Pulmonary artery endothelial cell (primary cell): ENCODE measurements around the gene CYP2B6. TPM values are rescaled to one million over a fixed set of nuclear protein-coding genes. Genes with fewer than 3 reads are reported as not detected.
"Not testable (repeated sequence)": the region's sequence is repeated elsewhere in the genome, so short reads cannot be mapped to it uniquely, and the experiment has no call there.

Source experiments
- DNase-seq: peaks from one replicate; pipeline ENCODE4 v3.0.0-alpha.2; 2011; ENCODE audit warnings: low read depth, low spot score
- total RNA-seq: library from RNA; depleted of rRNA; stranded (reverse); fragments of >200 nt; gene quantifications from 2 replicates; pipeline ENCODE4 v1.2.3, GENCODE V29; 2014

CYP2B6 gene
- total RNA-seq, 1 donor from 2014 or later, result not detected

DNA sequence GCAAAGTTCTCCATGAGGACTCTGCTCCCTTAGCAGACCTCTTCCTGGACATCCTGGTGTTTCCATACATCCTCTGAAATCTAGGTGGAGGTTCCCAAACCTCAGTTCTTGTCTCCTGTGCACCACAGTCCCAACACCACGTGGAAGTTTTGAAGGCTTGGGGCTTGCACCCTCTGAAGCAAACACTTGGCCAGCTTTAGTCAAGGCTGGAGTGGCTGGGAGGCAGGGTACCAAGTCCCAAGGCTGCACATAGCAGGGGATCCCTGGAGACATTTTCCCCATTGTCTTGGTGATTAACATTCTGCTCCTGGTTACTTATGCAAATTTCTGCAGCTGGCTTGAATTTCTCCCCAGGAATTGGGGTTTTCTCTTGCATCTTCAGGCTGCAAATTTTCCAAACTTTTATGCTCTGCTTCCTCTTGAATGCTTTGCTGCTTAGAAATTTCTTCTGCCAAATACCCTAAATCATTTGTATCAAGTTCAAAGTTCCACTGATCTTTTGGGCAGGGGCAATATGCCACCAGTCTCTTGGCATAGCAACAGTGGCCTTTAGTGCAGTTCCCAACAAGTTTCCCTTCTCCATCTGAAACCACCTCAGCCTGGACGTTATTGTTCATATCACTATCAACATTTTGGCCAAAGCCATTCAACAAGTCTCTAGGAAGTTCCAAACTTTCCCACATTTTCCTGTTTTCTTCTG lies 10.2 kb upstream of the CYP2B6 start:
- not testable (repeated sequence) for DNase-seq

DNA sequence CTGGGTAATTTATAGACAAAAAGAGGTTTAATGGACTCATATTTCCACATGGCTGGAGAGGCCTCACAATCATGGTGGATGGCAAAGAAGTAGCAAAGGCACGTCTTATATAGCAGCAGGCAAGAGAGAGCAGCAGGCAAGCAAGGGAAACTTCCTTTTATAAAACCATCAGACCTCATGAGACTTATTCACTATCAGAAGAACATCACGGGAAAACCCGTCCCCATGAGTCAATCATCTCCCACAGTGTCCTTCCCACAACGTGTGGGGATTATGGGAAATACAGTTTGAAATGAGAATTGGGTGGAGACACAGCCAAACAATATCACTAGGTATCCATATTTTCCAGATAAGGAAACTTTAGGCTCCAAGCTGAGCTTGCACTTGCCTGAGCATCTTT lies 9.5 kb upstream of the CYP2B6 start:
- DNase-seq, result no peak

DNA sequence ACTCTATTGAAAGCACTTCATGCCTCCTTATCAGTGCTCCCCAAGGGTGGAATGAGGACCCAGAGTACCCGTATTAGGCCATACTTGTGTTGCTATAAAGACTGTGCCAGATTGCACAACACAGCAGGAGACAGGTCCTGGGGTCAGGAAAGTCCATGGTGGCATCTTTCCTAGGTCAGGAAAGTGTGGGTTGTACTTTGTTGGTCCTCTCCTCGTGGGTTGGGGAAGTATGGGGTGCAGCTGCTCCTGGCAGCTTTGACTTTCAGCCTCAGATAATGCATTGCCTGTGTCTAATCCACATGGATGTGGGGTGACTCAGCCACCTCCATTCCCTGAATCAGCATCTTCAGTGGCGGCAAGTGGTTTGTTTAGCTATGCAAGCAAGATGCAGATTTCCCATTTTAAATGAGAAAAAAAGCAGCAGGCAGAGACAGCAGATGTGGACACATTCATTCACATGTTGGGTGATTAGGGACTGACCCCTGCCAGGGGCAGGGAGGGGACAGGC lies 8.4 kb upstream of the CYP2B6 start:
- DNase-seq, result no peak

DNA sequence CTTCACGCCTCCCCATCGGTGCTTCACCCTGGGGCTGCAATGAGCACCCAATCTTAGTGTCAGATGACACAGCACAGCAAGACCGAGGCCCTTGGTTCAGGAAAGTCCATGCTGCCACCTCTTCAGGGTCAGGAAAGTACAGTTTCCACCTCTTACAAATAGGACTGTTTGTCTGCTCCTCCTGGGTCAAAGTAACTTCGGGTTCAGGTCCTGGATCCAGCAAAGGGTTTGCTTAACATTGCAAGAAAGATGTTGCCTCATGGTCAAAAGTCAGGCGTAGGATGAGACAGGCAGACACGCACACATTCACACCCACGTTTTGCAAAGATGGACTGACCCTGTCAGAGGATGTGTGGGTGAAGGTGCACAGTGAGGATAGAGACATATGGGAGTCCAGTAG lies 1.6 kb upstream of the CYP2B6 start:
- DNase-seq, result no peak

DNA sequence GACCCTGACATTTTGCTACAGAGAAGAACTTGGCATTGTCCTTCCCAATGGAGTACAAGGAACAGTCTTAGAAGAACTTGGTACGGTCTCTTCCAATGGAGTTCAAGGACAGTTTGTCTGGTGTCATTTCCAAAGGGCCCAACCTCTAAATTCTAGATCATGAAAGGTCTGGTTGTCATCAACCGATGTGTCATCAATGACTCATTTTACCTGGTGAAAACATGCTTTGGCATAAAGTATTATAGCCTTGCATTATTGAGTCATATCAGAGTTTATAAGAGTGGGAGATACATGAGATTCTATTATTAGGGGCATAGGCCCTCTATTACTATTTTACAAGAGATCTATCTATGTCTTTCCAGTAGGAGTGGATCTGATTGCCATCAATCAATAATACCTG lies 4.3 kb downstream of the CYP2B6 start:
- no peak for DNase-seq

DNA sequence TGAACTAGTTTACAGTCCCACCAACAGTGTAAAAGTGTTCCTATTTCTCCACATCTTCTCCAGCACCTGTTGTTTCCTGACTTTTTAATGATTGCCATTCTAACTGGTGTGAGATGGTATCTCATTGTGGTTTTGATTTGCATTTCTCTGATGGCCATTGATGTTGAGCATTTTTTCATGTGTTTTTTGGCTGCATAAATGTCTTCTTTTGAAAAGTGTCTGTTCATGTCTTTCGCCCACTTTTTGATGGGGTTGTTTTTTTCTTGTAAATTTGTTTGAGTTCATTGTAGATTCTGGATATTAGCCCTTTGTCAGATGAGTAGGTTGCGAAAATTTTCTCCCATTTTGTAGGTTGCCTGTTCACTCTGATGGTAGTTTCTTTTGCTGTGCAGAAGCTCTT lies 7.9 kb downstream of the CYP2B6 start:
- DNase-seq, result not testable (repeated sequence)

DNA sequence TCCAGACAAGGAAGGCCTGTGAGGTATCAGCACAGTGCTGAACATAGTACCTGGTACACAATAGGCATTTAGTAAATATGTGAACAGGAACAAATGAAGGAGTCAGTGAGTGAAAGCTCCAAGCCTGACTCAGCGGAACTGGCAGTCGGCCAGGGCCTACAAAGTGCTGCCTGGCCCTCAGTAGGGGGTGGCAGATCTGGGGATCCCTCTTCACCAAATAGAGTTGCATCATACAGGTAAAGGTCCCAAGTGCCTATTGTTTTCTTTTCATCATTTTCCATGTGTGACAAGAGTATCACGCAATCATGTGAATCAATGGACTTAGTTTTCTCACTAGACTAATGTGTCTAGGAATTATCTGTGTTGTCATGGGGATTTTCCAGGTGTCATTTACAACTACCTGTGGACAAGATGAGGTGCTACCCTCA lies 9.2 kb downstream of the CYP2B6 start:
- no peak for DNase-seq

DNA sequence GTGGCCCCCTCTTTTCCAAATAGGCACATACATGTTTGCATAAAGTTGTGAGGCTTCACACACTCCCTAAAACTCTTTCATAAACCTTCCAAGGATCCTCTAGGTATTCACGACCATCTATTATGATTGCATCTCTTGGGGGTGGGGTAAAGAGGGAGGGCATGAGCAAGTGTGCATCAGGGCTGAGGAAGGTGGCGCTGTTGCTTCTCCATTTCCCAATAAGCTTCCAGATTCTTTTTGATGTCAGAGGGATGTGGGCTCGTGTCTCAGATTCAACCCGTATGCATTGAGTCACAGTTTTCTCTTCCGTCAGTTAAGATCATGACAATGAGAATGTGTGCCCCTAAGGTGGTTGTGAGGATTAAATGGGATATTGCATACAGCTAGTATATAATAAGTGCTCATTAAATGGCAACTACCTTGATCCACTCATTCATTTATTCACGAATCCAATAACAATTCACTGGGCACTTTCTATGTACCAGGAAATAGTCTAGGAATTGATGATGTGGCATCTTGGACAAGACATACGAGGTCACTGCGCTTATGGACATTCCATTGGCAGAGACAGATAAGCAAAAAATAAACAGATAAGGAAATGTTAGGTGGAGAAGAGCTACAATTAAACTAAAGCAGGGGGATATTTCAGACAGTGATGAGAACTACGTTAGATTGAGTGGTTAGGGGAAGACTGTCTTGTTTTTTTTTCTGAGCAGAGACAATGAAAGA lies 10.3 kb downstream of the CYP2B6 start:
- no peak for DNase-seq

DNA sequence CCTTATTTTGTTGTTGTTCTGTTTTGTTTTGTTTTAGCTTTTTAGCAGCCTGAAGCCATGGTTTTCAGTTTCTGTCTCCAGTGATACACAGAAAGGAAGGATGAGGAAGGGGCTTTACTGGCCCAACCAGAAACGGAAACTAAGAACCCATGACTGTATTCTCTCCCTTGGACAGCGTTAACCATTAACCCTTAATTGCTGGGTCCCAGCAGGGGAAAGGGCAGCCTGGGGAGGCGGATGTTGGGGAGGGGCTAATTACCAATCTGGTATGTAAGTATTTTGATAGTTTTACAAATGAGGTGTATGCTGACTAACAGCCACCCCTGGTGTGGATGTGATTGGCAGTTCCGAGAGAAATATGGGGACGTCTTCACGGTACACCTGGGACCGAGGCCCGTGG lies 12.6 kb downstream of the CYP2B6 start:
- not testable (repeated sequence) for DNase-seq

DNA sequence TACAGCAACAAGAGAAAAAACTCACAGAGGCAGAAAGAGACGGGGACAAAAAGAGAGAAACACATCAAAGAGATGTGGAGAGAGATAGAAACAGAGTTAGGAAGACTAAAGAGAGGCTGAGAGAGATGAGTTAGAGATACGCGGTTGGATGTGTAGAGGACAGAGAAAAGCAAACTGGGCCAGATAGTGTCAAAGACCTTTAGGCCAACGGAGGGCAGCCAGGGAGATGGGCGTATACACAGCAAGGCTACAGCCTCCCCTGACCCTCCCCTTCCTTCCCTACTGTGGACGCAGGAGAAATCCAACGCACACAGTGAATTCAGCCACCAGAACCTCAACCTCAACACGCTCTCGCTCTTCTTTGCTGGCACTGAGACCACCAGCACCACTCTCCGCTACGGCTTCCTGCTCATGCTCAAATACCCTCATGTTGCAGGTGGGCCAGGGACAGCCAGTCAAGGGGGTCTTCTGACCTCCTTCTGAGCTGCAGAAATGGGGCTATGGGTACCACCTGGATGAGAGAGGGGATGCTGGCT lies 18.7 kb downstream of the CYP2B6 start:
- DNase-seq, result no peak

DNA sequence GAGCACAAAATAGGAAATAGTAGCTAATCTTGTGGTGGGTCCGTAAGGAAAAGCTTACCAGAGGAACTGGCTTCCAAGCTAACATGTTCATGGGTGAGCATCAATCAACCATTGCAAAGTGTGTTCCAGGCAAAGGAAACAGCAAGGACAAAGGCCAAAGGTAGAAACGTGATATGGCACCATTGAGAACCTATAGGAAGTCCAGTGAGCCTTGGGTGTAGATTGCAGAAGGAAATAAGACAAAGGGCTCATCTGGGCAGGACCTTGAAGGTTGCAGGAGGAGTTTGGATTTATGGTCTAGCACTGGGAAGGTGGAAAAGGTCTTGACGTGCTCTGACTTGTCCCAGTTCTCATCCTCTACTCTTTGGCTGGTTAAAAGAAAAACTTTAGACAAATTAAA lies 22.3 kb downstream of the CYP2B6 start:
- no peak for DNase-seq

DNA sequence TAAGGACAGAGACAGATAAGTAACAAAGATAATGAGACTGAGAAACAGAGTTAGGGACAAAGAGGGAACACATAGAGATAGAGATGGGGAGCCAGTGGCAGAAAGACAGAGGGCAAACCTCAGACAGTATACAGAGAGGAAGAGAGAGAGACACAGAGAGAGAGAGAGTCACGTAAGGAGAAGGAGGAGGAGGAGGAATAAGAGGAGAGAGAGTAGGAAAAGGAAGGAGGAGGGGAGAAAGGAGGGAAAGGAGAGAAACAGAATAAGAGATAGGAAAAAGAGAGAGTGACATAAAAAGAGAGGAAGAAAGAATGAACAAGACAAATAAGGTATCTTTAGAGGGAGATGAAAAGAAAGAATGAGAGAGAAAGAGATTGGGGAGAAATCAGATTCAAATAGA lies 23.6 kb downstream of the CYP2B6 start:
- no peak for DNase-seq

DNA sequence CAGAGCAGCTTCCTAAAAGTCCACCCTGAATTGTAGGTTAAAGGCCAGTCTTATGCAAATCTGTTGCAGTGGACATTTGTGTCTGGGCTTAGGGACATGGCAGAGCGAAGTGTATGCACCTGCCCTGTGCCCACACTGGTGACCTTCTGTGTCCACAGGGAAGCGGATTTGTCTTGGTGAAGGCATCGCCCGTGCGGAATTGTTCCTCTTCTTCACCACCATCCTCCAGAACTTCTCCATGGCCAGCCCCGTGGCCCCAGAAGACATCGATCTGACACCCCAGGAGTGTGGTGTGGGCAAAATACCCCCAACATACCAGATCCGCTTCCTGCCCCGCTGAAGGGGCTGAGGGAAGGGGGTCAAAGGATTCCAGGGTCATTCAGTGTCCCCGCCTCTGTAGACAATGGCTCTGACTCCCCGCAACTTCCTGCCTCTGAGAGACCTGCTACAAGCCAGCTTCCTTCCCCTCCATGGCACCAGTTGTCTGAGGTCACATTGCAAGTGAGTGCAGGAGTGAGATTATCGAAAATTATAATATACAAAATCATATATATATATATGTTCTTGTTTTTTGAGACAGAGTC lies 25.5 kb downstream of the CYP2B6 start:
- DNase-seq, result no peak

DNA sequence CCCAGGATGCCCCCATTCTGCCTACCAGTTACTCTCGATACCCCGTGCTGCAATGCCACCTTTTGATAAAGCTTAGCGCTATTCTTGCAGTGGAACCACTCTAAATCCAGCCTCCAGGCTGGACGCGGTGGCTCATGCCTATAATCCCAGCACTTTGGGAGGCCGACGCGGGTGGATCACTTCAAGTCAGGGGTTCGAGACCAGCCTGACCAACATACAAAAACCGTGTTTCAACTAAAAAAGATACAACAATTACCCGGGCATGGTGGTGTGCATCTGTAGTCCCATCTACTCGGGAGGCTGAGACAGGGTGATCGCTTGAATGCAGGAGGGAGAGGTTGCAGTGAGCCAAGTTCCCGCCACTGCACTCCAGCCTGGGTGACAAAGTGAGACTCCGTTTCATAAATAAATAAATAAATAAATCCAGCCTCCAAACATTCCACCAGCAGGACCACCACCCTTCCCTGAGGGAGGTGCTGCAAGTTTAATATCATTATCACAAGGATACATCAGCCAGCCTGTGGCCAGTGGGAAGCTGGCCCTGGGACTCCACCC lies 27.7 kb downstream of the CYP2B6 start:
- DNase-seq, result no peak

DNA sequence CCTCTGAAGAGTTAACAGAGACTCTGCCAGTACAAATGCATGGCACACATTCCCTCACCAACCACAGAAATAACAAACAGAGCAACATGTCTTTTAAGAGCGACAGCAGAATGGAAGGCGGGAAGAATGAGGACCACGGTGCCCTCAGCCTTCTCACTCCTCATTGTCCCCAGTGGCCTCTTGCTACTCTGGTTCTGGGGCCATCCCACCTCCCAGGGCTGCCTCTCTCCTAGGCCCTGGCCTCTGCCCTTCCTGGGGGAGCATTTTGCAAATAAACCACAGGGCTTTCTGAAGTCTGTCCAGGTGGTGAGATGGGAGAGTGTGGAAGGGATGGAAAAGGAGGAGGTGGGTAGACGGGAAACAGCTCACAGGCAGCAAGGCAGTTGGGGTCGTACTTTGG lies 28.3 kb downstream of the CYP2B6 start:
- DNase-seq, result no peak

DNA sequence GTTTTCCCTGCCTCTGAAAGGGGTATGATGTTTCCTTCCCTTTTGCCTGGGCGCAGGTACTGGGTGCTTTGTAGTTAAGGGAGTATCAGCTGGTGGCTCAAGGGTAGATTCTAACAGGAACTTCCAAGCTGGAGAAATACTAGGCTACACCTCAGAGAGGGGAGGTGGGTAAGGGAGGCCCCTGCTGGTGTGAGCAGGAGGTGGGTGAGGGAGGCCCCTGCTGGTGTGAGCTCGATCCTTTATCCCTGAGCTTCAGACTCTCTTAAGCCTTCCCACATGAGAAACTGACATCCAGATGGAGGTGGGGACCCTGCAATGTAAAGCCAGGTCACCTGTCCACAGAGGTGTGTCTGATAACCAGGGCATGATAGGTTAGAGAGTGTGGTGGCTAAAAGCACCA lies 32.1 kb downstream of the CYP2B6 start:
- no peak for DNase-seq

DNA sequence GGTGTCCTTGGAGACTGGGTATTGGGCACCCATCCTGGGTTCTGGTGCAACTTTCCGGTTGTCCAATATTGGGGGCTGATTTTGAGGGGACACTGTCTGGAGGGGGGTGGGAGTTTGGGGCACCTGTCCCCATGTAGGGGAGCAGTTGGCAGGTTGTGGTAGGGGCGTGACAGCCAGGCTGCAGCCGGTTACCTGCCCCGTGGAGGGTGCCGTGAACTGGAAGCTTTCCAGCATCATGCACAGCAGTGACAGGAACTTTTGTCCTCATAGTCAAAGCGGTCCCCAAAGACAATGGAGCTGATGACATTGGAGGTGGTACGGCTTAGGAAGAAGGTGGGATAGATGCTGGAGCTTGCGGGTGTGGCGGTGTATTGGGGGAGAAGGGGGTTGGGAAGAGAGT lies 34.3 kb downstream of the CYP2B6 start:
- DNase-seq, result no peak

DNA sequence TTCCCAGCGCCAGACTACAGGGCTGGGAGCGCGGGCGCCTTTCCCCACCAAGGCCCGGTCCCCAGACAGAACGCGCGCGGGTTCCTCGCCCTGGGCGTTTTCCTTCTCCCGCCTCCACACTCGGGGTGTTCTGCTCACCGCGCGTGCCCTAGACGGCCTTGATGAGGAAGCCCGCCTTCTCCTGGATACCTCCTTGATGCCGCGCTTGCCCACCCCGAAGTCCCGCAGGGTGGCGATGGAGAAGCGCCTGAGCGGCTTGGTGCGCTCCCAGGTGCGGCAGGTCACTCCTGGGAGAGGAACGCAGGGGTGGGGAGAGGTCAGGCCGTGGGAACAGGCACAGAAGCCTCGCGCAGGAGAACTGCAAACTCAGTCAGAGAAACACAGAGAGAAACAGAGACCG lies 34.8 kb downstream of the CYP2B6 start:
- DNase-seq, result no peak

DNA sequence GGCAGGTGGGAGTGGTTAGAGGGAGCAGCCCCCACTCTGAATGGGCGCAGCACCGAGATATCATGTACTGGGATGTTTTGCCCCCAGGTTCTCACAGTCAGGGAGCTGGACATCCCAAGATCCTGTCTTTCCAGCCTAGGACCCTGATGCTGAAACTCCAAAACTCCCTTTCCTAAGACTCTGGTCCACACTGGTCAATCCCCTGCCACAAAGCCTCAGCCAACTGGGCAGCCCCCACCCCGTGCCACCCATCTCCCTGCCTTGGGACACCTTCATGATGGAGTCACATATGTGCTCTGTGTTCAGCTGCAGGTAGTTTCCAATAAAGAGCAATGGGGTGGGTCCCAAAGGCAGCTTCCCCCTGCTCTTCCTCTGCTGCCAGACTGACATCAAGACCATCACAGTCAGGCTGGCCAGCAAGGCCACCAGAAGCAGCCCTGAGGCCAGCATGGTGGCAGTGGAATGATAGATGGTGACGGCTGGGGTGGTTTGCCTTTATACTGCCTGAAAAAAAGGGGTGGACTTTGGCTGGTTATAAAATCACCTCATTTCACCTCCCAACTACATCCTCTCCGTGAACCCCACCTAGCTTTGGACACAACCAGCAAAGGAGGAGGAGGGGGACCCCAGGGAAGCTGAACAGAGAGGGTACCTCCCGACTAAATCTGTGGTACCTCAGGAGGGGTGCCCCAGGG lies 36.3 kb downstream of the CYP2B6 start:
- no peak for DNase-seq

DNA sequence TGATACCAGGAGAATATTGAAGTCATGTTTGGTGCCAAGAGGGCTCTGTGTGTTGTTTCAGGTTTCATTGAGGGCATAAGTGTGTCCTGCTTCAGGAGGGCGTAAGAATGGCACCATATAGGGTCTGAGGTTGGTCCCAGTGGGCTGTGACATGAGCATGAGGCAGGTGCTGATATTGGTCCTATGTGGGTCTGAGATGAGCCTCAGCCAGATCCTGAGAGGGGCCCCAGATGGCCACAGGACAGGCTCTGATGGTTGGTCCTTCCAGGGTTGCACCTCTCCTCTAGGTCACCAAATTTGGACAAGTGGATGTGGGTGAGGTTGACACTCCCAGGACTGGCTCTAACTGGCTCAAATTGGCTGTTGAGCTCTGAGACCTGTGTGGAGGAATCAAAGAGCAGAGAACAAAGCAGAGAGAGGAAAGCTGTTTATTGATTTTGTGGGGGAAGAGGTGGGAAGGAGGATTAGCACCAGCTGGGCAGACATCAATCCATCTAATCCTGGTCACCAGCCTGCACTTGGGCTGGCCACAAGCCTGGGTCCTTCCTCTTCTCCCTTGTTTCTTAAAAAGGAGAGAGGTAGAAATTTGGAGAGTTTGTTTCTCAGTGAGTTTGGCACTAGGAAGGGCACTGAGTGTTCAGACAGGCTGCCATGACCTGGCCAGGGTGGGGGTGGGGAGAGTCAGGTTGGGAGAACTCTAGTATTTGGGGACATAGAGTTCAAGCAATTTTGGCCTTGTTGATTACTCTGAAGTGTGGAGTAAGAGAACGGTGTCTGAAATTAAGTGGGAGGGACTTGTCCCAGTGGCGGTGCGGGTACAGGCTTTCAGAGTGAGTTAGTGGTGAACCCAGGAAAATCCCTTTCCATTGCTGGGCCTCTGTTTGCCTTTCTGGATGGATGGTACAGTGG lies 38.7 kb downstream of the CYP2B6 start:
- DNase-seq, result no peak
